NCI-H146 treated with DMSO at 0.1 percent for 48 hours (cell line): ENCODE measurements around the gene PAIP2B.
"Not testable (repeated sequence)": the region's sequence is repeated elsewhere in the genome, so short reads cannot be mapped to it uniquely, and the experiment has no call there.

Experiments used
- DNase-seq: peaks from one replicate; lab custom pipeline; 2025; ENCODE audit not compliant: unreplicated experiment; lab: John Stamatoyannopoulos, UW

The PAIP2B gene

GRCh38 chr2:71226965-71227560 is at the start of gene PAIP2B:
TSS of gene PAIP2B (minus strand) at chr2:71227103. CDS start at chr2:71202589, 24,514 bp downstream.
- DNase-seq = peak; percentile 99

DNA sequence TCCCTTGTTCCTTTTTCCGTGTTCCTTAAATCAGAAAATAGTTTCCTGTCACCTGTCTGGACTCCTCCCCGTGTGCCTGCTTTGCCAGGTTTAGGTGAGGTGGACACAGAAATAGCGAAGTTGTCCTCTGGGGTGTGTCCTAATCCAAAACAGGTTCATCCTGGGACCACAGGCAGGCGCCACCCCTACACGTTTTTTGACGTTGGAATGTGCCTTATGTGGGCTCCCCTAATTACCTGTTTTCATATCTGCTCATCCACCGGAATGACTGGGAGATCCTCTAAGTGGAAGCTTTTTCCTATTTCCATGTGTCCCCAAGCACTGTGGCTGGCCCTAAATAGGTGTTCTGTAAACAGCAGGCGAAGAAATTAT is 49.0 kb upstream of the PAIP2B start:
- DNase-seq = no peak

DNA sequence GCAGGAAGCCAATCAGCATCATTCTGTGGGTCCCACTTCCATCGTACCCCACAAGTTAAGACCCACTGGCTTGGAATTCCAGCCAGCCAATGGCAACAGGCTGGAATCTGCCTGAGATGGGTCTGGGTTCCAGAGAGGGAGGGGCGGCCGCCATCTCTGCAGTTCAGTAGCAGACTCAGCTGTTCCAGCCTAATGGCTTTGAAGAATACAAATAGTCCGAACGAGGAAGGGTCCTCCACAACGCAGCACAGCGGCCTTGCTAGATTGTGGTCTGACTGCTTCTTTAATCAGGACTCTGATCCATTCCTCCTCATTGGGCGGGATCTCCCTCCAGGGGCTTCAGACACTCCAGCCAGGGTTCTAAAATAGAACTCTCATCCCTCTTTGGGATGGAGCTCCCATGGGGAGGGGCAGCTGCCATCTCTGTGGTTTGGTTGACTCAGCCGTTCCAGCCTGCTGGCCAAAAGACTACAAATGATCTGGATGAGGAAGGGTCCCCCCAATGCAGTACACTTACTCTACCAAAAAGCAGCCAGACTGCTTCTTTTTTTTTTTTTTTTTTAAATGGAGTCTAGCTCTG is 42.7 kb upstream of the PAIP2B start:
- no peak for DNase-seq

DNA sequence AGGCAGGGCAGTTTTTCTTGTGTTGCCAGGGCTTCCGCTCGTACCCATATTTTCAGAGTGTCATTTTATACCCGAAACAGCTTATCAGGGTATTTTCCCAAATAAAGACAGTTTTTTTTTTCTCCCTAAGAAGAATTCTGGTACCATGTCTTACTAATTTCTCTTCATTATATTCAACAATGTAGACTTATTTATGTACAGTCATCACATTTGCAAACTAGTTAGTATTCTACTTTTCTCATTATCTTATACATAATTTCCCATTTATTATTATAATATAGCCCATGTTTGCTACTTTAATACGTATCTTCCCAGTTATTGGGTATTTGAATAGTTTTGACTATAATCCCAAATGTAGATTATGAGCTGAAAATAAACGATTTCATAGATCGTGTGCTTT is 36.5 kb upstream of the PAIP2B start:
- no peak for DNase-seq

DNA sequence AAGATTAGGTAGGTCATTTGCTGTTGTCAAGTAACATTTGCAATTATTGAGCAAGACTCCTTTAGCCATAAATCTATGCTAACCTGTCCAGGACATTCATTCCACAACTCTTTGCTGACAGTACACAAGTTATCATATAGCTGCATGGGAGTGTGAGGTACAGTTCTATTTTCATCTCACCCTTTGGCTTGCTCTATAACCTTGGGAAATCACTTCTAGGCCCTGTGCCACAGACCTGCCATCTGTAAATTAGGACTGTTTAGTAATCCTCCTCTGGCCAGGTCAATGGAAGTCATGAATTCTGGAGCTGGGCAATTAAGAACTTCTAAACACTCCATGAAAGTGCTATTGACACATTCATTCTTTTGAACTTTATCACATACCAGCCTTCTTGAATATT is 34.6 kb upstream of the PAIP2B start:
- DNase-seq = no peak

DNA sequence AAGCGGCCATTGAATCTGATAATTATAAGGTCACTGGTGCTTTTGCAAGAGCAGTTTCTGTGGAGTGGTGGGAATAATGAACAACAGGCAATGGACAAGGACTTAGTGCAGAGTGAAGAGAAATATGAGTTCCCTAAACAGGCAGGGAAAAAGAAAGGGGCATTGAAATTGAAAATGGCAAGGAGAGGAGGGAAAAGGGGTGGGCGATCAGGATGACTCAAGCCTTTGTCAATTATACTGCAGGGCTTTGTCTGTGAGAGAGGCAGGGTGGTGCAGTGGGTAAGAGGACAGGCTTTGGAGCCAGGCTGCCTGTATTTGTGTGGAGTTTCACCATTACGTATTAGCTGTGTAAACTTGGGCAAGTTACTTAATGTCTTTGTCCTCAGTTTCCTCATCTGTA is 29.5 kb upstream of the PAIP2B start:
- no peak for DNase-seq

- no peak for DNase-seq
These were observed 27.9 kb upstream of the PAIP2B start for GRCh38 chr2:71254776-71255175.

GRCh38 chr2:71254078-71254477 is 27.2 kb upstream of the PAIP2B start:
- DNase-seq = no peak

GRCh38 chr2:71253476-71253875 is 26.6 kb upstream of the PAIP2B start:
- no peak for DNase-seq

- no peak for DNase-seq
These were observed 26.0 kb upstream of the PAIP2B start for GRCh38 chr2:71252862-71253261.

DNA sequence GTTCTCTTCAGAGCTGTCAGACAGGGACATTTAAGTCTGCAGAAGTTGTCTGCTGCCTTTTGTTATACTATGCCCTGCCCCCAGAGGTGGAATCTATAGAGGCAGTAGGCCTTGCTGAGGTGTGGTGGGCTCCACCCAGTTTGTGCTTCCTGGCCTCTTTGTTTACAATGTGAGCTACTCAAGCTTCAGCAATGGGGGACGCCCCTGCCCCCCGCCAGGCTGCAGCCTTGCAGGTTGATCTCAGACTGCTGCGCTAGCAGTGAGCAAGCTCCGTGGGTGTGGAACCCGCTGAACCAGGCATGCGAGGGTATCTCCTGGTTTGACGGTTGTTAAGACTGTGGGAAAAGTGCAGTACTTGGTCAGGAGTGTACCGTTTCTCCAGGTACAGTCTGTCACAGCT is 24.0 kb upstream of the PAIP2B start:
- no peak for DNase-seq

DNA sequence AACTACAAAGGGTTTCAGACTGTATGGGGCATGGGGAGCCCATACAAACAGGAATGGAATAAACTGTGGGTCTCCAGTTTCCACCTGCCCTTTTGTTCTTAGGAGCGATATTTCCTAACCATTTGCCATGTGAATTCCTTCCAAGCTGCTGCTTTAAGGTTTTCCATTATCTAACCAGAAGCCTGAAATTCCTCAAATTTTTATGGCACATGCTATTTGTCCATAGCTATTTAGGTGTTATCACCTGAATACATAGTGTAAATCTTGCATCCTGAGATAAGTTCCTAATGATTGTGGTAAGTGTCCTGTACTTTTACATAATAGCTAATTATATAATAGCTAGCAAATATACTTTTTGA is 17.4 kb upstream of the PAIP2B start:
- no peak for DNase-seq

DNA sequence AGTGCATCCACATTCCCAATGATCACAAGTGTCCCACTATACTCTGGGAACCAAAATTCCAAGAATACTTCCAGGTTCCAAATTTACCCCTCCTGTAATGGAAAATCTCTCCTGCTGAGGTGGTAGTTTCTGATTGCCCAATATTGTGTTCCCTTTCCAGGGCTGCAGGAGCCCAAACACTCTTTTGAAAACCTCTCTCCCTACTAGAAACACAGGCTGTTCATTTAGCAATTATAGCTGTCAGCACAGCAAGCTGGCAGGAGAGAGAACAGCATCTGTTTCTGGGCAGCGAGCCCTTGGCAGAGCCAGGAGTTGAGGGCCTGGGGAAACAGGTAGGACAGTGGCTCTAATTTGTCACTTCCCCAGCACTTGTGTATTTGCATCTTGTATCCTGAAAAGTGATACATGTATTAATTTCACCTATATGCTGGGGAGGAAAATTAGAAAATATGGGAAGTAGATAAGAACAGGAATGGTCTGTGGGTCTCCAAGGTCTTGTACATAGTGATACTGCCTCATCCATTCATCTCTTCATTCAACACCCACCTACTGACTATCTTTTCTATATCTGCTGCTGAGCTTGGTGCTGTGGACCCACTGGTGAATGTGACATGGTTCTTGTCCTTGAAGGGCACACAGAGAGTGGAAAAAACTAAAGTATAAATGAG is 16.9 kb upstream of the PAIP2B start:
- no peak for DNase-seq

DNA sequence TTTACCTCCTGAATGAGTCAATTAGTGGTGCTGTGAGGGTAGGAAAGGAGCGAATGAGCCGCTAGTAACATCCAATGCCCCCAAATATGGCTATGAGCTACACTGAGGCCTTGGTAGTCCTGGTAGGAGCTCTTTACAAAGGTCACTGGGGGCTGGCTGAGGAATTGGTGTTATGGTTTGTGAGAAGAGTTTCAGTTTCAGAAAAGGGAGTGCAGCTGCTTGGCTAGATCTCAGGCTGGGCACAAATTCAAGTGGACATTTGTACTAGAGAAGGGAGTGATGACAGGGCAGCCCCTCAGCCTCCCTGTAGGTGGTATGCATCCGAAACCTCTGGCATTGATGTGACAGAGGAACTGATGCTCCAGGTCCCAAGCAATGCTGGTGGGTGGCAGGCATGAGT is 13.9 kb upstream of the PAIP2B start:
- DNase-seq = no peak

DNA sequence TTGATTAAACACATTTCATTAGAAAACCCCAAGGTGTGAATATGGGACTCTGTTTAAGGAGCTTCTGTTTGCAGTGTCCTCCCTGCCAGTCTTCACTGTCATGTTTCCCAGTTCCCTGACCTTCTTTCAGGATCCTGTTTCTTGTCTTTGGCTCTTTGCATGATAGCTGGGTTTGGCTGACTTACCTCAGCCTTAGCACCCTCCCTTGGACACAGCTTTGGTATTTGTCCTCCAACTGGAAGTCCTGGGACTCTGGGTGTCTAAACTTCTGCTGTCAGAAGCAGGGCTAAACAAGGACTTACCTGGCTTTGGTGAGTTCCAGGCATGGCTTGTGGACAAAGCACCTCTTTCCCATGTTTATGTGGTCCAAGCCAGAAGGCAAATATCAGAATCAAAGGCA is 11.2 kb upstream of the PAIP2B start:
- no peak for DNase-seq

DNA sequence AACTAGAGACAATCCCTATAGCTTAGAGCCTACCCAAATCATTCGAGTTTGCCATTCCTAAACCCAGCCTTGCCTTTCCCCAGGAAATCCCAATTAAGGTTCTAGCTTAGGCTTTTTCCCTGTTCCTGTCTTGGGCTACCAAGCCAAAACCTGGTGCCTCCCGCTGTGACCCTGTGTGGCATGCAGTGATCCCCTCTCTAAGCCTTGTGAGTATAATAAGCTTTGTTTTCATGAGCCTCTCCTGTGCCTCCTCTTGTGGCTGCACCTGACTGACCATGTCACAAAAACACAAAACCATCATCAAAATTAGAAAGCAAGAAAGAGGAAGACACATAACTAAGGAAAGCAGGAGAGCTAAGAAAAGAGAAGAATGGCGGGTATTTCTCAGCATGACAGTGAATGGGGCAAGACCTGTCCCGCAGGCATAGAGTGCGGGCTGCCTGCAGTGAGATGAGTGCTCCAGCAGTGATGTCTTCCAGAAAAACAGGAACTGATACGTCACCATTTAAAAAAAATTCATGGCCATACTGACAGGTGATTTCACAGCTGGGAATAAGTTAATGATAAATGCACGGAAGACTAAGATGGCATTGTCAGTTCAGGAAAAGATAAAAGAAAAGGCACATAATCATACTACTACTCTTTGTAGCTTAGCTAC is 9.2 kb upstream of the PAIP2B start:
- peak; percentile 18 for DNase-seq

GRCh38 chr2:71233072-71233471 is 6.2 kb upstream of the PAIP2B start:
- DNase-seq = not testable (repeated sequence)

DNA sequence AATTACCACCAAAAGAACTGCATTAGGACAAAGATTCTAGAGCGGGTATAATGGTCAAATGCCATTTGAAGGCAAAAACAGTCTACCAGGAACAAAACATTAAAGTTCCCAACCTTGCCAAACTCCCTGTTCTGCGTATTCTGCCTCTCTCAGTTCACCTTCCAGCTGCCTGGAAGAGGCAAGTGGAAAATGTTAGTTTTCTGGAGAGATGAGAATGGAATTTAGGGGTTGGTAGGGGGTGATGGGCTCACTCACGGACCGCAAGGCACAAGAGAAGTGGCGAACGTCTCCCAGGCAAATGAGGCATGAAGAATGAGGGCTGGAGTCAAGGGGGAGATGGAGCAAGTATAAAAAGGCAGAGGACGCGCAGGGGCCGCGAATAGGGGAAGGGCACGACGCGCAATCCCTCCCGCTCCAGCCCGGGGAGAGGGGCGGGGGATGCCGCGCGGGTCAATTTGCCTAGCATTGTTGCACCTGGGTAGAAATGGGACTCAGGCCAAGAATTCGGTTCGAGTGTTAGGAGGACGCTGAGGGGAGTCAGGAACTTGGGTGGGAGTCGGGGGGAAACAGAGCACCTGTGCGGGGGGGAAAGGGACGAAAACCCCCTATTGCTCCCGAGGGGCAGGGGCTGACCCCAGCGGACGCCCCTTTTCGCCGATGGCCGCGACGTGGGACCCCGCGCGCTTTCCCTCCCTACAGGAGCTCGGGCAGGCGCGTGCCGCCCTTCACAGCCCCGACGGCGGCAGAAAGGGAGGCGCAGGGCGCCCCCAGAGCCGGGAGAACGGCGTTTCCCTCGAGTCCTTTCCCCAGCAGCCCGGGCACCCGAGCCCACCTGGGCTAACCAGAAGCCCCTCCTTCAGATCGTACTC is 573 bp downstream of the PAIP2B start:
- DNase-seq = peak; percentile 32

DNA sequence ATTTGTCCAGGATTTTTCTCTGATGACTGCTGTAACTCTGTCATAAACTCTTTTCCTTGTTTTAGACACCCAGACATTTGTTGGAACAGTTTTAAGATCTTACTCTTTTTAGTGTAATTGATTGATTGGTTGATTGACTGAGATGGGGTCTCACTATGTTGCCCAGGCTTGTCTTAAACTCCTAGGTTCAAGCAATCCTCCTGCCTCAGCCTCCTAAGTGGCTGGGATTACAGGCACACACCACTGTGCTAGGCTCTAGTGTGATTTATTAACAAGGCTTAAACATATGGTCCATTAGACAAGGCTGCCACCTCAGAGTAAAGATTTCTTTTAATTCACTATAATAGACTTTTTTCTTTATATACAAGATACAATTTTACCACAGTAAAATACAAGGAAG is 2.0 kb downstream of the PAIP2B start:
- DNase-seq = no peak

- no peak for DNase-seq
These were observed 2.4 kb downstream of the PAIP2B start for GRCh38 chr2:71224457-71224856.

- peak; percentile 65 for DNase-seq
These were observed 3.1 kb downstream of the PAIP2B start for GRCh38 chr2:71223767-71224333.
